KBM-7 (cell line): ENCODE data around the gene GRIN1.

ENCODE experiments used
- DNase-seq: peaks from one replicate; pipeline ENCODE4 v3.0.0-alpha.2; 2015
- in situ Hi-C: fragments of 300-500 bp; cut with MboI; formaldehyde crosslinking; loops from 2 replicates; pipeline ENCODE4 v1.14.3; 2020; ENCODE audit warnings: low sequenced_read_pairs, low pct_unique_long_range_greater_than_20kb, mixed read lengths

Gene GRIN1

GRCh38 chr9:137187386-137187785 is 48.4 kb downstream of the GRIN1 start:
- in situ Hi-C loops: no loop called here
- no peak for DNase-seq

- DNase-seq: no peak
- in situ Hi-C loops: no loop called here
Observed at GRCh38 chr9:137188086-137188489, 49.1 kb downstream of the GRIN1 start.

- DNase-seq: peak; percentile 93
- in situ Hi-C loops: no loop called here
Observed at GRCh38 chr9:137188490-137189296, 49.7 kb downstream of the GRIN1 start, which contains the start of the genes ANAPC2 and SSNA1. ANAPC2 (minus strand) TSS chr9:137188560; CDS start chr9:137188532, 28 bp downstream. SSNA1 (plus strand) TSS chr9:137188676; CDS start chr9:137188727, 51 bp downstream.

GRCh38 chr9:137189297-137190295 is 50.6 kb downstream of the GRIN1 start:
- in situ Hi-C loops: no loop called here
- DNase-seq: no peak

GRCh38 chr9:137190315-137190856 is 51.4 kb downstream of the GRIN1 start:
- no peak for DNase-seq
- in situ Hi-C loops: no loop called here

GRCh38 chr9:137191245-137191644 is 52.3 kb downstream of the GRIN1 start:
- in situ Hi-C loops: no loop called here
- no peak for DNase-seq

GRCh38 chr9:137191691-137192447 is 52.9 kb downstream of the GRIN1 start:
- in situ Hi-C loops: no loop called here
- no peak for DNase-seq

- in situ Hi-C loops: no loop called here
- no peak for DNase-seq
Observed at GRCh38 chr9:137192448-137192780, 53.5 kb downstream of the GRIN1 start.

GRCh38 chr9:137192859-137193258 is 53.9 kb downstream of the GRIN1 start:
- no peak for DNase-seq
- in situ Hi-C loops: no loop called here

GRCh38 chr9:137193771-137194170 is 54.8 kb downstream of the GRIN1 start:
- in situ Hi-C loops: no loop called here
- DNase-seq: no peak

- in situ Hi-C loops: no loop called here
- no peak for DNase-seq
Observed at GRCh38 chr9:137194388-137194787, 55.4 kb downstream of the GRIN1 start.

- in situ Hi-C loops: no loop called here
- no peak for DNase-seq
Observed at GRCh38 chr9:137194909-137195308, 56.0 kb downstream of the GRIN1 start.

GRCh38 chr9:137195525-137196220 is 56.7 kb downstream of the GRIN1 start:
- in situ Hi-C loops: no loop called here
- no peak for DNase-seq

- DNase-seq: no peak
- in situ Hi-C loops: no loop called here
Observed at GRCh38 chr9:137198051-137198901, 59.3 kb downstream of the GRIN1 start.

GRCh38 chr9:137198902-137199283 is 59.9 kb downstream of the GRIN1 start:
- DNase-seq: no peak
- in situ Hi-C loops: no loop called here

- in situ Hi-C loops: no loop called here
- DNase-seq: no peak
Observed at GRCh38 chr9:137199411-137200121, 60.6 kb downstream of the GRIN1 start.
